ENCODE measurements around the gene EFCAB6. TPM values are rescaled to one million over a fixed set of nuclear protein-coding genes. Genes with fewer than 3 reads are reported as not detected.

Gene EFCAB6
- total RNA-seq, 1 experiment from 2014 or later: not detected

DNA sequence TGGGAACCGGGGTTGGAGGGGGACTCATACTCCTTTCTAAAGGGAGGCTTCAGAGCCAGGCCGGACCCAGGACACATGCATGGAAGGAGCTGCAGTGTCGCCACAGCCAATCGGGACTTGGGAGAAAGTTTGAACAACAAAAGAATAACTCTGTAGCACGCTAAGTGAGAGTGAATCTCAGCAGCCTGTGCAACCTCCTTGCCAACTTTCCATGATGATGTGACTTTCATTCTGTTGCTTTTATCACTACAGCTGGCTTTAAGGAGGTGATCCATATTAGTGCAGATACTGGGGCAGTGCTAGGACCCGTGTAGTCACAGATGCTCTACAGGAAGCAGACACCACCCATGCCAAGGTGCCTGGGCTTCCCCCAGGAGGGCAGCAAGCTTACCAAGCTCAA is 243.0 kb downstream of the EFCAB6 start:
- TF ChIP-seq, protein P1, sequence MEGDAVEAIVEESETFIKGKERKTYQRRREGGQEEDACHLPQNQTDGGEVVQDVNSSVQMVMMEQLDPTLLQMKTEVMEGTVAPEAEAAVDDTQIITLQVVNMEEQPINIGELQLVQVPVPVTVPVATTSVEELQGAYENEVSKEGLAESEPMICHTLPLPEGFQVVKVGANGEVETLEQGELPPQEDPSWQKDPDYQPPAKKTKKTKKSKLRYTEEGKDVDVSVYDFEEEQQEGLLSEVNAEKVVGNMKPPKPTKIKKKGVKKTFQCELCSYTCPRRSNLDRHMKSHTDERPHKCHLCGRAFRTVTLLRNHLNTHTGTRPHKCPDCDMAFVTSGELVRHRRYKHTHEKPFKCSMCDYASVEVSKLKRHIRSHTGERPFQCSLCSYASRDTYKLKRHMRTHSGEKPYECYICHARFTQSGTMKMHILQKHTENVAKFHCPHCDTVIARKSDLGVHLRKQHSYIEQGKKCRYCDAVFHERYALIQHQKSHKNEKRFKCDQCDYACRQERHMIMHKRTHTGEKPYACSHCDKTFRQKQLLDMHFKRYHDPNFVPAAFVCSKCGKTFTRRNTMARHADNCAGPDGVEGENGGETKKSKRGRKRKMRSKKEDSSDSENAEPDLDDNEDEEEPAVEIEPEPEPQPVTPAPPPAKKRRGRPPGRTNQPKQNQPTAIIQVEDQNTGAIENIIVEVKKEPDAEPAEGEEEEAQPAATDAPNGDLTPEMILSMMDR (IDR thresholded peaks at IDR 0.05; ENCODE audit: insufficient read depth in 1 of 2, low read depth in 1 of 2, low read length in 1 of 2, severe bottlenecking in 1 of 2, unreplicated experiment in 1 of 2): no peak
- no peaks in the 10 kb centered on the region for H3K4me1 Mint-ChIP-seq (ENCODE audit: low read depth, unreplicated experiment)
- H3K4me3 ChIP-seq (ENCODE audit: low read depth, low read length): no peak overlapping the region
- no peaks in the 10 kb centered on the region for H3K4me1 ChIP-seq
- no peaks in the 10 kb centered on the region for H3K36me3 Mint-ChIP-seq (ENCODE audit: insufficient read depth, unreplicated experiment)
- H3K36me3 ChIP-seq (ENCODE audit: control insufficient read depth, insufficient read depth, low read length): no peaks in the 10 kb centered on the region
- intact Hi-C loops (cut with micrococcal nuclease; ENCODE audit: unreplicated experiment): no loop called here
- H3K9me3 ChIP-seq: no peaks in the 10 kb centered on the region
- H3K27me3 Mint-ChIP-seq (ENCODE audit: insufficient read depth, unreplicated experiment): peaks cover 32% of the 10 kb centered on the region
- no peak overlapping the region for H3K4me3 Mint-ChIP-seq (ENCODE audit: unreplicated experiment)
- no peaks in the 10 kb centered on the region; the same call in 1 of the 2 replicates for H3K27me3 ChIP-seq (replicated peaks; ENCODE audit: control insufficient read depth, insufficient read depth, low read length)
- BruUV-seq (replicated peaks): no TSS peak
- POLR2A ChIA-PET: no interaction called here
- H3K27ac Mint-ChIP-seq (ENCODE audit: unreplicated experiment): no peak overlapping the region
- CTCF ChIA-PET: no interaction called here
- no peak for DNase-seq
- no peaks in the 10 kb centered on the region for H3K9me3 Mint-ChIP-seq (ENCODE audit: unreplicated experiment)

DNA sequence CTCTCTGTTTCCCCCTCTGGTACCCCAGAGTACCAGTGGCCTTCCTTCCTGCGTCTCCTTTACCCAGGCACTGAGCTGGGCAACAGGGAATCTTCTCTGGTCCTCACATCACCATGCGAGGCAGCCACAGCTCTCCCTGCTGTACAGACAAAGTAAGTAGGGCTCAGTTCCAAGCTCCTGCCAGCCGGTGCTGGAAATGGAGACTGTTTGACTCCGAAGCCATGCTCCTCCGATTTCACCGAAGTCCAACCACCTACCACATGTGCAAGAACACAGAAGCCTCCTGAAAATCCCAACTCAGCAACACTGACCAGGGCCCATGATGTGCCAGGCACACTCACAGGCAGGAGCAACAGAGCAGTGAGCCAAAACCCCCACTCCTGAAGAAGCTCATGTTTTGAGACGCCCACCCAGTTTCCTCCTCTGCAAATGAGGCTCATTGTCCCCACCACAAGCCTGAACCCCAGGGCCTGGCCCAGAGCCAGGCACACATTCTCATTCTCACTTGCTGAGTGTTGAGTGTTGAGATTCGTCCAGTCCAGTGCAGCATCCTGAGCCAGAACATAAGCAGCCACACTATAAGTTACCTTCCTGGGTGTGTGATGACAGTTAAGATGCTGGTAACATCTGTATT is 244.3 kb downstream of the EFCAB6 start:
- no peaks in the 10 kb centered on the region for H3K4me1 Mint-ChIP-seq (ENCODE audit: low read depth, unreplicated experiment)
- H3K4me3 Mint-ChIP-seq (ENCODE audit: unreplicated experiment): no peak overlapping the region

DNA sequence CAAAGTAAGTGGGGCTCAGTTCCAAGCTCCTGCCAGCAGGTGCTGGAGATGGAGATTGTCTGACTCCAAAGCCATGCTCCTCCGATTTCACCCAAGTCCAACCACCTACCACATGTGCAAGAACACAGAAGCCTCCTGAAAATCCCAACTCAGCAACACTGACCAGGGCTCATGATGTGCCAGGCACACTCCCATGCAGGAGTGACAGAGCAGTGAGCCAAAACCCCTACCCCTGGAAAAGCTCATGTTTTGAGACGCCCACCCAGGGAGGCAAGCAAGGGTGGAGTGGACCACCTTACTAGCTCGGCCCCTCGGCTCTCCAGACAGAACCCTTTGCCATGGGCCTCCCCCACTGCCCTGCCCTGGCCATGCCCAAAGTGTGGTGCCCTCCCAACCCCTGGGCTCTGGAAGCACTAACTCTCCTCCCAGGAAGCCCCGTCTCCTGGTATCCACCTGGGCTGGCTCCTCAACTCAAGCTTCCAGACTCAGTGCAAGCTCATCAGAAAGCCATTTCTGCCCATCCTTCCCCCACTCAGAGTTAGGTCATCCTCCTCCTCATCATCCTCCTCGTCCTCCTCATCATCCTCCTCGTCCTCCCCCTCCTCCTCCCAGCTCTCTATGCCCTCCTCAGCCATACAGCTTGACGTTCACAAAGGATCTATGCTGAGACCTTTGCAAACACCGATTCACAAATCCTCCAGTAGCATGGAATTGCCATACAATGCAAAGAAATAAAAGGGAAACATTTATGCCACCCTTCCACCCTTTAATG is 245.4 kb downstream of the EFCAB6 start:
- H3K27ac Mint-ChIP-seq (ENCODE audit: unreplicated experiment): no peak overlapping the region
- no peaks in the 10 kb centered on the region for H3K9me3 ChIP-seq
- intact Hi-C loops (cut with micrococcal nuclease; ENCODE audit: unreplicated experiment): no loop called here
- BruUV-seq (replicated peaks): no TSS peak
- H3K9me3 Mint-ChIP-seq (ENCODE audit: unreplicated experiment): no peaks in the 10 kb centered on the region
- no peaks in the 10 kb centered on the region for H3K4me1 ChIP-seq
- peaks cover 20% of the 10 kb centered on the region for H3K27me3 Mint-ChIP-seq (ENCODE audit: insufficient read depth, unreplicated experiment)
- ChIA-PET CTCF (no interaction called here), POLR2A (no interaction called here)
- DNase-seq: no peak
- no peaks in the 10 kb centered on the region for H3K36me3 ChIP-seq (ENCODE audit: control insufficient read depth, insufficient read depth, low read length)
- TF ChIP-seq, protein P1 (IDR thresholded peaks at IDR 0.05; ENCODE audit: insufficient read depth in 1 of 2, low read depth in 1 of 2, low read length in 1 of 2, severe bottlenecking in 1 of 2, unreplicated experiment in 1 of 2): no peak
- no peaks in the 10 kb centered on the region for H3K27me3 ChIP-seq (replicated peaks; ENCODE audit: control insufficient read depth, insufficient read depth, low read length)
- H3K36me3 Mint-ChIP-seq (ENCODE audit: insufficient read depth, unreplicated experiment): no peaks in the 10 kb centered on the region
- H3K4me1 Mint-ChIP-seq (ENCODE audit: low read depth, unreplicated experiment): no peaks in the 10 kb centered on the region
- no peak overlapping the region for H3K4me3 ChIP-seq (ENCODE audit: low read depth, low read length)
- H3K4me3 Mint-ChIP-seq (ENCODE audit: unreplicated experiment): no peak overlapping the region

More for the DNA sequence above, 244.3 kb downstream of the EFCAB6 start:
- no peaks in the 10 kb centered on the region for H3K36me3 Mint-ChIP-seq (ENCODE audit: insufficient read depth, unreplicated experiment)
- Histone ChIP-seq H3K27me3 (replicated peaks; ENCODE audit: control insufficient read depth, insufficient read depth, low read length) (no peaks in the 10 kb centered on the region; the same call in 1 of the 2 replicates), H3K9me3 (no peaks in the 10 kb centered on the region), H3K36me3 (ENCODE audit: control insufficient read depth, insufficient read depth, low read length) (no peaks in the 10 kb centered on the region), H3K4me1 (no peaks in the 10 kb centered on the region), H3K4me3 (ENCODE audit: low read depth, low read length) (no peak overlapping the region)
- BruUV-seq (replicated peaks): no TSS peak
- ChIA-PET CTCF (no interaction called here), POLR2A (no interaction called here)
- TF ChIP-seq, protein P1 (IDR thresholded peaks at IDR 0.05; ENCODE audit: insufficient read depth in 1 of 2, low read depth in 1 of 2, low read length in 1 of 2, severe bottlenecking in 1 of 2, unreplicated experiment in 1 of 2): no peak
- DNase-seq: no peak
- no peak overlapping the region for H3K27ac Mint-ChIP-seq (ENCODE audit: unreplicated experiment)
- H3K9me3 Mint-ChIP-seq (ENCODE audit: unreplicated experiment): no peaks in the 10 kb centered on the region
- intact Hi-C loops (cut with micrococcal nuclease; ENCODE audit: unreplicated experiment): no loop called here
- peaks cover 27% of the 10 kb centered on the region for H3K27me3 Mint-ChIP-seq (ENCODE audit: insufficient read depth, unreplicated experiment)

Measured in Caco-2 (cell line).